CD4-positive, alpha-beta T cell (primary cell): Measurements from ENCODE around the gene CDKN2A. TPM values are rescaled to one million over a fixed set of nuclear protein-coding genes. Genes with fewer than 3 reads are reported as not detected.

Experiments used
- ATAC-seq: fragments of 200-7000 bp; cut with Tn5 transposase; one replicate; pipeline ENCODE4 v1.10.0; 2022; ENCODE audit warnings: mild to moderate bottlenecking; ENCODE audit not compliant: poor library complexity
- CTCF ChIA-PET: fragments of 350-600 bp; sonication (Branson Sonifier 250); formaldehyde crosslinking; loops from one replicate; lab custom pipeline; 2021; ENCODE audit warnings: antibody characterized with exemption, inconsistent platforms; lab: Charles Lee
- POLR2A ChIA-PET: fragments of 350-600 bp; sonication (Branson Sonifier 250); formaldehyde crosslinking; loops from one replicate; lab custom pipeline; 2021; ENCODE audit warnings: antibody characterized with exemption, inconsistent platforms; lab: Charles Lee
- DNase-seq, 14 experiments: peaks; one replicate each; pipeline ENCODE4 v3.0.0-alpha.2; 2013 to 2020; ENCODE audit warnings: mixed read lengths in 2 of 14
- H3K27ac ChIP-seq, 2 donors: one replicate each; pipeline versions ENCODE4 v1.5.1 to v1.7.0; 2013; ENCODE audit warnings: low read length in 2 of 2, low read depth in 1 of 2, mild to moderate bottlenecking in 1 of 2
- H3K27me3 ChIP-seq, 2 experiments: 1 replicate in 1 of 2; 2 replicates in 1 of 2; pipeline versions ENCODE4 v1.6.1 to v1.7.0; 2013; ENCODE audit warnings: low read length in 2 of 2, control low read depth in 1 of 2, mild to moderate bottlenecking in 1 of 2, moderate library complexity in 1 of 2; ENCODE audit not compliant: insufficient read depth in 2 of 2, control insufficient read depth in 1 of 2
- H3K36me3 ChIP-seq: one replicate; pipeline ENCODE4 v1.6.1; 2013; ENCODE audit warnings: low read length, control low read depth; ENCODE audit not compliant: insufficient read depth
- H3K4me1 ChIP-seq: one replicate; pipeline ENCODE4 v1.6.1; 2013; ENCODE audit warnings: low read length, control low read depth; ENCODE audit not compliant: insufficient read depth
- H3K4me3 ChIP-seq: one replicate; pipeline ENCODE4 v1.5.1; 2013; ENCODE audit warnings: mild to moderate bottlenecking, low read length, moderate library complexity
- H3K9me3 ChIP-seq, 2 experiments: 1 replicate in 1 of 2; 2 replicates in 1 of 2; pipeline versions ENCODE4 v1.6.1 to v1.7.0; 2013; ENCODE audit warnings: low read length in 2 of 2, mild to moderate bottlenecking in 2 of 2, control low read depth in 1 of 2, moderate library complexity in 1 of 2; ENCODE audit not compliant: control insufficient read depth in 1 of 2, insufficient read depth in 1 of 2
- H3K27ac Mint-ChIP-seq: one replicate; pipeline ENCODE4 v1.8.0; 2020; ENCODE audit warnings: mixed read lengths
- H3K27me3 Mint-ChIP-seq: one replicate; pipeline ENCODE4 v1.8.0; 2021; ENCODE audit warnings: mixed read lengths
- H3K36me3 Mint-ChIP-seq: one replicate; pipeline ENCODE4 v1.8.0; 2021; ENCODE audit warnings: low read depth, mixed read lengths
- H3K4me1 Mint-ChIP-seq: one replicate; pipeline ENCODE4 v1.8.0; 2021; ENCODE audit warnings: low read depth, mixed read lengths
- H3K4me3 Mint-ChIP-seq: one replicate; pipeline ENCODE4 v1.8.0; 2020; ENCODE audit warnings: mild to moderate bottlenecking, mixed read lengths
- H3K9me3 Mint-ChIP-seq: one replicate; pipeline ENCODE4 v1.8.0; 2020; ENCODE audit warnings: mixed read lengths
- intact Hi-C, 2 experiments: fragments of 100-400 bp; cut with DNase I in 1 of 2; cut with micrococcal nuclease in 1 of 2; formaldehyde crosslinking; loops; one replicate each; pipeline versions ENCODE4 v1.15.1 to v1.9.0; 2023 to 2025; cut with DNase I, micrococcal nuclease
- total RNA-seq, 174 experiments: library from RNA in 2 of 174; stranded (reverse) in 2 of 174; gene quantifications; one replicate each; pipeline ENCODE4 v1.2.3 and lab custom pipeline; 2021 to 2026
- TF ChIP-seq, protein P1 (sequence below): fragments of 200-600 bp; IDR thresholded peaks from one replicate; pipeline ENCODE4 v1.8.0; 2022; ENCODE audit warnings: antibody characterized with exemption, mild to moderate bottlenecking

Gene CDKN2A
- total RNA-seq, 2 experiments from 2014 or later: 0.71 to 0.89 TPM

- H3K4me3 ChIP-seq: peak overlapping the region; percentile 54
- peaks cover 23% of the 10 kb centered on the region for H3K4me1 Mint-ChIP-seq
- no peak overlapping the region for H3K27ac Mint-ChIP-seq
- intact Hi-C loops: loop anchor here in 1 of 2 experiments (5.0 kb wide), 1 partner anchor 33 kb away; the partner anchor contains the start of gene CDKN2B
- peaks cover 4% of the 10 kb centered on the region for H3K36me3 Mint-ChIP-seq
- H3K36me3 ChIP-seq: no peaks in the 10 kb centered on the region
- peaks cover 8% of the 10 kb centered on the region for H3K9me3 Mint-ChIP-seq
- peaks cover 28% of the 10 kb centered on the region for H3K4me1 ChIP-seq
- peaks cover 98% of the 10 kb centered on the region for H3K27me3 Mint-ChIP-seq
- TF ChIP-seq, protein P1, sequence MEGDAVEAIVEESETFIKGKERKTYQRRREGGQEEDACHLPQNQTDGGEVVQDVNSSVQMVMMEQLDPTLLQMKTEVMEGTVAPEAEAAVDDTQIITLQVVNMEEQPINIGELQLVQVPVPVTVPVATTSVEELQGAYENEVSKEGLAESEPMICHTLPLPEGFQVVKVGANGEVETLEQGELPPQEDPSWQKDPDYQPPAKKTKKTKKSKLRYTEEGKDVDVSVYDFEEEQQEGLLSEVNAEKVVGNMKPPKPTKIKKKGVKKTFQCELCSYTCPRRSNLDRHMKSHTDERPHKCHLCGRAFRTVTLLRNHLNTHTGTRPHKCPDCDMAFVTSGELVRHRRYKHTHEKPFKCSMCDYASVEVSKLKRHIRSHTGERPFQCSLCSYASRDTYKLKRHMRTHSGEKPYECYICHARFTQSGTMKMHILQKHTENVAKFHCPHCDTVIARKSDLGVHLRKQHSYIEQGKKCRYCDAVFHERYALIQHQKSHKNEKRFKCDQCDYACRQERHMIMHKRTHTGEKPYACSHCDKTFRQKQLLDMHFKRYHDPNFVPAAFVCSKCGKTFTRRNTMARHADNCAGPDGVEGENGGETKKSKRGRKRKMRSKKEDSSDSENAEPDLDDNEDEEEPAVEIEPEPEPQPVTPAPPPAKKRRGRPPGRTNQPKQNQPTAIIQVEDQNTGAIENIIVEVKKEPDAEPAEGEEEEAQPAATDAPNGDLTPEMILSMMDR: no peak
- peaks cover 81 to 99% of the 10 kb centered on the region in 2 experiments for H3K27me3 ChIP-seq
- no peak for ATAC-seq
- POLR2A ChIA-PET: interaction anchor here (1.4 to 1.7 kb wide), 2 partner anchors 8 to 54 kb away, joined by 3 read pairs; no protein-coding TSS in a partner anchor
- no peak for DNase-seq
- H3K4me3 Mint-ChIP-seq: peak overlapping the region; percentile 83
- no peak overlapping the region for H3K27ac ChIP-seq
- peaks cover 19 to 36% of the 10 kb centered on the region in 2 experiments for H3K9me3 ChIP-seq
- CTCF ChIA-PET: interaction anchor here (1.1 to 1.2 kb wide), 2 partner anchors 20 to 34 kb away, joined by 3 read pairs; partner anchors contain the start of genes CDKN2A and CDKN2B-AS1
Observed at GRCh38 chr9:21974343-21974721, 19.9 kb downstream of the CDKN2A start.

GRCh38 chr9:21972361-21972760, 21.8 kb downstream of the CDKN2A start:
- TF ChIP-seq, protein P1: no peak
- Mint-ChIP-seq H3K4me1 (peaks cover 31% of the 10 kb centered on the region), H3K4me3 (no peak overlapping the region), H3K27ac (no peak overlapping the region), H3K36me3 (peaks cover 11% of the 10 kb centered on the region), H3K27me3 (peaks cover 98% of the 10 kb centered on the region), H3K9me3 (peaks cover 17% of the 10 kb centered on the region)
- peaks cover 88 to 100% of the 10 kb centered on the region in 2 experiments for H3K27me3 ChIP-seq
- ATAC-seq (no peak), DNase-seq (no peak)
- no peak overlapping the region for H3K4me3 ChIP-seq
- ChIA-PET POLR2A (no interaction called here), CTCF (no interaction called here)
- intact Hi-C loops: loop anchor here in 1 of 2 experiments (5.0 kb wide), 1 partner anchor 35 kb away; the partner anchor contains the start of gene CDKN2B
- no peak overlapping the region for H3K27ac ChIP-seq
- H3K4me1 ChIP-seq: peaks cover 39% of the 10 kb centered on the region
- peaks cover 36 to 54% of the 10 kb centered on the region in 2 experiments for H3K9me3 ChIP-seq
- no peaks in the 10 kb centered on the region for H3K36me3 ChIP-seq

DNA sequence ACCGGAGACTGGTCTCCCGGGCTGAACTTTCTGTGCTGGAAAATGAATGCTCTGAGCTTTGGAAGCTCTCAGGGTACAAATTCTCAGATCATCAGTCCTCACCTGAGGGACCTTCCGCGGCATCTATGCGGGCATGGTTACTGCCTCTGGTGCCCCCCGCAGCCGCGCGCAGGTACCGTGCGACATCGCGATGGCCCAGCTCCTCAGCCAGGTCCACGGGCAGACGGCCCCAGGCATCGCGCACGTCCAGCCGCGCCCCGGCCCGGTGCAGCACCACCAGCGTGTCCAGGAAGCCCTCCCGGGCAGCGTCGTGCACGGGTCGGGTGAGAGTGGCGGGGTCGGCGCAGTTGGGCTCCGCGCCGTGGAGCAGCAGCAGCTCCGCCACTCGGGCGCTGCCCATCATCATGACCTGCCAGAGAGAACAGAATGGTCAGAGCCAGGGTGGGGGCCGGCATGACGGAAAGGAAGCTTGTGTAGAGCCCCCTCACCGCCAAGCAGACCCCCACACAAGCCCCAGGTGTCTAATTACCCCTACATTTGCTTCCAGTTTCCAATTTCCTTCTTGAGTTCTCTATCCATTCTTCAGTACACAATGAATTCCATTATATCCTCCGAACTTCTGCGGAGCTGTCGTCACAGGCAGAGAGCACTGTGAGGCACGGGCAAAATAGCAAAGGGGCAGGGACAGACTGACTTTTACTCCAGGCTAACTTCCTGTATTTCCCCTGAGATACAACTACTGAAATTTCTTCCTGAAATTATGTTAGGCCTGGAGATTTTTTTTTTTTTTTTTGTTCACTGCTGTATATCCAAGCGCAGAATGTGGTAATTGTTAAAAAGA, 23.2 kb downstream of the CDKN2A start:
- POLR2A ChIA-PET: interaction anchor here (1.0 to 1.6 kb wide), 2 partner anchors 23 to 39 kb away, joined by 3 to 4 read pairs; partner anchors contain the start of gene CDKN2A
- Mint-ChIP-seq H3K9me3 (peaks cover 19% of the 10 kb centered on the region), H3K27me3 (peaks cover 98% of the 10 kb centered on the region), H3K27ac (no peak overlapping the region), H3K4me1 (peaks cover 34% of the 10 kb centered on the region), H3K4me3 (peak overlapping the region; percentile 69), H3K36me3 (peaks cover 11% of the 10 kb centered on the region)
- DNase-seq: no peak
- no peak for ATAC-seq
- intact Hi-C loops: loop anchor here in 1 of 2 experiments (5.0 kb wide), 1 partner anchor 36 kb away; the partner anchor contains the start of gene CDKN2B
- Histone ChIP-seq H3K4me3 (no peak overlapping the region), H3K9me3 (peaks cover 42 to 55% of the 10 kb centered on the region in 2 experiments), H3K27ac (no peak overlapping the region), H3K4me1 (peaks cover 42% of the 10 kb centered on the region), H3K27me3 (peaks cover 87 to 100% of the 10 kb centered on the region in 2 experiments), H3K36me3 (no peaks in the 10 kb centered on the region)
- CTCF ChIA-PET: interaction anchor here (0.9 to 2.1 kb wide), 4 partner anchors 16 to 158 kb away, joined by 3 to 10 read pairs (median 4); partner anchors contain the start of gene CDKN2B
- TF ChIP-seq, protein P1: no peak
